HCT116 (cell line): Measurements from ENCODE around the gene NFIX. TPM values are rescaled to one million over a fixed set of nuclear protein-coding genes. Genes with fewer than 3 reads are reported as not detected.

Source experiments
- ATAC-seq: fragments of 200-7000 bp; cut with Tn5 transposase; 2 replicates; pipeline ENCODE4 v1.9.1; 2020; ENCODE audit warnings: mild to moderate bottlenecking, moderate library complexity
- BruUV-seq: library from RNA; stranded (reverse); fragments of 400-500 nt; replicated peaks from 2 replicates; lab custom pipeline; 2021; lab: Mats Ljungman, UMichigan
- CTCF ChIA-PET: fragments of 300-600 bp; sonication (Branson Sonifier 250); formaldehyde crosslinking; loops from one replicate; lab custom pipeline; 2021; ENCODE audit warnings: antibody characterized with exemption; lab: Charles Lee
- POLR2A ChIA-PET: fragments of 300-600, 350-600 bp; sonication (Branson Sonifier 250); formaldehyde crosslinking; loops from one replicate; lab custom pipeline; 2021; ENCODE audit warnings: antibody characterized with exemption; lab: Charles Lee
- RAD21 ChIA-PET, 2 experiments: fragments of 300-600 bp; sonication (Branson Sonifier 250); formaldehyde crosslinking; loops; one replicate each; lab custom pipeline; 2023; ENCODE audit warnings: low total read pairs in 2 of 2; ENCODE audit not compliant: uncharacterized antibody in 2 of 2, unreplicated experiment in 2 of 2, low non-redundant PET in 1 of 2; lab: Charles Lee
- DNase-seq: peaks from one replicate; pipeline ENCODE4 v3.0.0-alpha.2; 2010; ENCODE audit warnings: low read depth, low spot score
- H2AFZ ChIP-seq: fragments of 200-600 bp; shearing (Covaris generic), sonication (generic); 2 replicates; pipeline ENCODE4 v1.6.1; 2017; ENCODE audit warnings: low read depth, mixed run types, mixed read lengths, antibody characterized with exemption, low read length; ENCODE audit not compliant: poor library complexity, severe bottlenecking
- H3K27ac ChIP-seq: 2 replicates; pipeline ENCODE4 v1.5.1; 2012; ENCODE audit warnings: low read depth, low read length
- H3K27me3 ChIP-seq: fragments of 200-600 bp; sonication (generic); 2 replicates; pipeline ENCODE4 v1.6.1; 2016; ENCODE audit warnings: mixed run types, low read length, mixed read lengths; ENCODE audit not compliant: insufficient read depth
- H3K36me3 ChIP-seq, 2 experiments: fragments of 200-500 bp in 1 of 2; fragments of 200-600 bp in 1 of 2; sonication (Bioruptor generic) in 1 of 2; sonication (generic) in 1 of 2; 2 replicates each; pipeline versions ENCODE4 v1.5.1 to v1.6.1; 2014 to 2016; ENCODE audit warnings: low read length in 2 of 2, inconsistent platforms in 1 of 2, mixed read lengths in 1 of 2, mixed run types in 1 of 2; ENCODE audit not compliant: insufficient read depth in 2 of 2, control insufficient read depth in 1 of 2
- H3K4me1 ChIP-seq, 2 experiments: fragments of 200-600 bp in 1 of 2; sonication (generic) in 1 of 2; 2 replicates each; pipeline versions ENCODE4 v1.5.1 to v1.6.1; 2012 to 2017; ENCODE audit warnings: low read length in 2 of 2, inconsistent platforms in 1 of 2, mild to moderate bottlenecking in 1 of 2, mixed read lengths in 1 of 2, mixed run types in 1 of 2, moderate library complexity in 1 of 2; ENCODE audit not compliant: insufficient read depth in 2 of 2, control insufficient read depth in 1 of 2
- H3K4me2 ChIP-seq: fragments of 200-600 bp; sonication (generic); 2 replicates; pipeline ENCODE4 v1.6.1; 2017; ENCODE audit warnings: mixed run types, low read length, mixed read lengths
- H3K4me3 ChIP-seq, 2 experiments: fragments of 200-600 bp in 1 of 2; sonication (generic) in 1 of 2; replicated peaks in 1 of 2; 2 replicates each; pipeline ENCODE4 v1.5.1; 2011 to 2016; ENCODE audit warnings: low read length in 2 of 2, control low read depth in 1 of 2, low read depth in 1 of 2, mild to moderate bottlenecking in 1 of 2, mixed read lengths in 1 of 2, mixed run types in 1 of 2
- H3K79me2 ChIP-seq: fragments of 200-600 bp; sonication (generic); 2 replicates; pipeline ENCODE4 v1.6.1; 2017; ENCODE audit warnings: mild to moderate bottlenecking, mixed run types, low read length, moderate library complexity, mixed read lengths; ENCODE audit not compliant: insufficient read depth
- H3K9ac ChIP-seq: fragments of 200-600 bp; sonication (generic); 2 replicates; pipeline ENCODE4 v1.6.1; 2016; ENCODE audit warnings: low read length, mixed read lengths
- H3K9me2 ChIP-seq: fragments of 200-600 bp; sonication (generic), shearing (Covaris generic); 2 replicates; pipeline ENCODE4 v1.6.1; 2017; ENCODE audit warnings: mixed run types, mild to moderate bottlenecking, moderate library complexity; ENCODE audit not compliant: insufficient read depth
- H3K9me3 ChIP-seq, 2 experiments: fragments of 200-500 bp in 1 of 2; fragments of 200-600 bp in 1 of 2; sonication (Bioruptor generic) in 1 of 2; sonication (generic) in 1 of 2; 2 replicates each; pipeline ENCODE4 v1.6.1; 2014 to 2017; ENCODE audit warnings: low read length in 2 of 2, mixed read lengths in 2 of 2, inconsistent platforms in 1 of 2, low read depth in 1 of 2, mild to moderate bottlenecking in 1 of 2, mixed run types in 1 of 2, moderate library complexity in 1 of 2; ENCODE audit not compliant: control insufficient read depth in 1 of 2, insufficient read depth in 1 of 2
- H4K20me1 ChIP-seq: fragments of 200-600 bp; sonication (generic), shearing (Covaris generic); 2 replicates; pipeline ENCODE4 v1.6.1; 2017; ENCODE audit warnings: mixed run types, mild to moderate bottlenecking, moderate library complexity; ENCODE audit not compliant: insufficient read depth
- ELF1 ChIP-seq: IDR thresholded peaks from 2 replicates; pipeline ENCODE4 v1.6.1; 2012; ENCODE audit warnings: low read depth, borderline replicate concordance
- EZH2 ChIP-seq: fragments of 200-600 bp; sonication (generic); IDR thresholded peaks from 2 replicates; pipeline ENCODE4 v1.6.1; 2017; ENCODE audit warnings: antibody characterized with exemption, mixed run types
- FOSL1 ChIP-seq: IDR thresholded peaks from 2 replicates; pipeline ENCODE4 v1.6.1; 2012; ENCODE audit warnings: low read depth
- MAX ChIP-seq: IDR thresholded peaks from 2 replicates; pipeline ENCODE4 v1.6.1; 2012
- POLR2A ChIP-seq: IDR thresholded peaks from 2 replicates; pipeline ENCODE4 v1.7.0; 2011; ENCODE audit warnings: borderline replicate concordance; ENCODE audit not compliant: insufficient read depth, insufficient read length; ENCODE audit errors: extremely low read depth
- SRF ChIP-seq: IDR thresholded peaks from 2 replicates; pipeline ENCODE4 v1.6.1; 2012; ENCODE audit warnings: low read depth
- ZBTB33 ChIP-seq: IDR thresholded peaks from 2 replicates; pipeline ENCODE4 v1.6.1; 2011; ENCODE audit warnings: mild to moderate bottlenecking, low read length, moderate library complexity; ENCODE audit not compliant: insufficient replicate concordance; ENCODE audit errors: extremely low read depth
- ZNF274 ChIP-seq: fragments of 200-500 bp; sonication (Bioruptor generic); IDR thresholded peaks from 2 replicates; pipeline ENCODE4 v1.6.1; 2014; ENCODE audit warnings: mild to moderate bottlenecking, low read depth, low read length, inconsistent platforms
- intact Hi-C: fragments of 100-400 bp; cut with micrococcal nuclease; formaldehyde crosslinking; loops from 2 replicates; pipeline ENCODE4 v1.10.0; 2022
- total RNA-seq: library from RNA; stranded (reverse); gene quantifications from one replicate; pipeline ENCODE4 v1.2.1, GENCODE V29; 2021; ENCODE audit not compliant: unreplicated experiment
- TF ChIP-seq, protein P1 (sequence below): IDR thresholded peaks from 2 replicates; pipeline ENCODE4 v1.6.1; 2012

Gene NFIX
- total RNA-seq, 1 experiment from 2014 or later, result 34.8 TPM

GRCh38 chr19:12996406-12997094 is 1.3 kb downstream of the NFIX start (continued):
- no peak for TF ChIP-seq EZH2
- TF ChIP-seq SRF, result no peak
- no peak; the same call in none of the 2 replicates for TF ChIP-seq MAX
- no peak for TF ChIP-seq POLR2A
- no peak for TF ChIP-seq ZBTB33
- TF ChIP-seq ELF1, result no peak

DNA sequence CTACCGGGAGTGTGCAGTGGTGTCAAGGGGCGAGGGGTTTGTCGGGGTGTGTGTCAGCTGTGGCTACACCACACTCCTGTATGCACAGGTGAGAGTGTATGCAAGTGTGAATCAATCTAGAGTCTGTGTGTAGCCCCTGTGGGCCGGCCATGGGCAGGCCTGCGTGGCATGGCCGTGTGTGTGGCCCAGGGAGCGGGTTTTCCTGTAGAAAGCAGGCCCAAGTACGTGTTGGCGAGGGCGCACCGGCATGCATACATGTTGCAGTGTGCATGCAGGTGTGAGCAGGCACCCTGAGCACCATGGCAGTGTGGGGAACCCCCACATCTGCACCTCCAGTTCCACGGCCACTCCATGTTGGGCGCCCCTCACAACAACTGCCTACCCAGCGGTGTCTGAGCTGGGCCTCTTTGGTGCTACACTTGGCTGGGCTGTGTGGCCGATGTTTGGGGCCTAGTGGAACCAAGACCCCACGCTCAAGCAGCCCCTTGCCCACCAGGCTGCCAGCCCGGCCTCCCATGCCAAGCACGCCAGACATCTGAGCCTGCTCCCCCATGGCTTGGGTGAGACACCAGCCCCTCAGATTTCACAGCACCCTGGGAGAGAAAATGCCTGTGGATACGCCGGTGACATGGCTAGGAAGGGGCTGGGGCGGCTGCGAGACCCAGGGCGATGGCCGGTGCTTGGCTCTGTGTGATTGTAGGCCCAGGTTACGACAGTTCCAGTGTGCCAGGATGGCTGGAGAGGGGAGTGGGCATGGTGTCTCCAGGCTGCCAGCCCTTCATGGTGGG is 2.1 kb downstream of the NFIX start:
- POLR2A ChIA-PET, result no interaction called here
- intact Hi-C loops, result no loop called here
- peak overlapping the region; percentile 65 to 81; a peak in 2 of 4 replicates for H3K4me3 ChIP-seq

More for the DNA sequence above, 2.1 kb downstream of the NFIX start:
- Histone ChIP-seq H3K9ac (peak overlapping the region; percentile 78; the same call in 1 of the 2 replicates), H3K4me1 (peaks cover 5 to 17% of the 10 kb centered on the region in 2 experiments; a peak in 3 of 4 replicates), H3K9me3 (no peaks in the 10 kb centered on the region), H3K27ac (no peak overlapping the region; the same call in 1 of the 2 replicates), H3K9me2 (no peaks in the 10 kb centered on the region), H2AFZ (no peak overlapping the region), H3K4me2 (peak overlapping the region; percentile 96), H3K36me3 (peaks cover 0 to 5% of the 10 kb centered on the region in 2 experiments; a peak in 1 of 4 replicates), H4K20me1 (no peaks in the 10 kb centered on the region), H3K27me3 (no peaks in the 10 kb centered on the region), H3K79me2 (peaks cover 17% of the 10 kb centered on the region; the same call in 1 of the 2 replicates)
- CTCF ChIA-PET, result no interaction called here
- BruUV-seq, result no TSS peak
- DNase-seq (no peak), ATAC-seq (0 out of 2 replicates have a peak, but pooled peaks have one; percentile 6)
- RAD21 ChIA-PET, result no interaction called here
- TF ChIP-seq FOSL1 (no peak), ZNF274 (no peak), SRF (no peak)
- TF ChIP-seq, protein P1, sequence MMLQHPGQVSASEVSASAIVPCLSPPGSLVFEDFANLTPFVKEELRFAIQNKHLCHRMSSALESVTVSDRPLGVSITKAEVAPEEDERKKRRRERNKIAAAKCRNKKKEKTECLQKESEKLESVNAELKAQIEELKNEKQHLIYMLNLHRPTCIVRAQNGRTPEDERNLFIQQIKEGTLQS, result no peak
